Fibroblast of upper back skin (primary cell): ENCODE results near the gene CNGA4.

ENCODE experiments used
- DNase-seq: peaks from one replicate; pipeline ENCODE4 v3.0.0-alpha.2; 2013

Gene CNGA4

GRCh38 chr11:6238902-6239301 is at the start of gene CNGA4:
Gene CNGA4, plus strand, starts transcription at chr11:6239089. Its CDS starts 118 bp downstream, at chr11:6239207.
- DNase-seq: no peak

- DNase-seq: no peak
These were observed 47.1 kb upstream of the CNGA4 start for GRCh38 chr11:6191742-6192141.

- DNase-seq: no peak
These were observed 44.8 kb upstream of the CNGA4 start for GRCh38 chr11:6194065-6194581.

GRCh38 chr11:6196396-6196795 is 42.5 kb upstream of the CNGA4 start:
- no peak for DNase-seq

- peak; percentile 41 for DNase-seq
These were observed 41.3 kb upstream of the CNGA4 start for GRCh38 chr11:6197466-6198200.

- DNase-seq: no peak
These were observed 39.6 kb upstream of the CNGA4 start, which contains the start of gene OR52W1 for GRCh38 chr11:6199174-6199810. Gene OR52W1, plus strand, starts transcription at chr11:6199224. Its CDS starts 0 bp downstream, at chr11:6199224.

GRCh38 chr11:6200975-6201374 is 37.9 kb upstream of the CNGA4 start:
- no peak for DNase-seq

- peak; percentile 26 for DNase-seq
These were observed 37.4 kb upstream of the CNGA4 start for GRCh38 chr11:6201481-6201880.

GRCh38 chr11:6202041-6202440 is 36.8 kb upstream of the CNGA4 start:
- peak; percentile 61 for DNase-seq

- no peak for DNase-seq
These were observed 35.6 kb upstream of the CNGA4 start for GRCh38 chr11:6203327-6203726.

- DNase-seq: peak; percentile 11
These were observed 34.2 kb upstream of the CNGA4 start for GRCh38 chr11:6204706-6205105.

- DNase-seq: no peak
These were observed 33.5 kb upstream of the CNGA4 start, which contains the start of gene C11orf42 for GRCh38 chr11:6205366-6205765. Gene C11orf42, plus strand, starts transcription at chr11:6205557. Its CDS starts 59 bp downstream, at chr11:6205616.

- peak; percentile 7 for DNase-seq
These were observed 32.3 kb upstream of the CNGA4 start for GRCh38 chr11:6206456-6207180.

- DNase-seq: no peak
These were observed 29.1 kb upstream of the CNGA4 start for GRCh38 chr11:6209801-6210200.

GRCh38 chr11:6210274-6210955 is 28.5 kb upstream of the CNGA4 start:
- peak; percentile 57 for DNase-seq

- DNase-seq: no peak
These were observed 24.4 kb upstream of the CNGA4 start for GRCh38 chr11:6214530-6214929.

GRCh38 chr11:6216501-6216900 is 22.4 kb upstream of the CNGA4 start:
- no peak for DNase-seq

- DNase-seq: no peak
These were observed 21.2 kb upstream of the CNGA4 start for GRCh38 chr11:6217722-6218121.

- peak; percentile 85 for DNase-seq
These were observed 19.5 kb upstream of the CNGA4 start for GRCh38 chr11:6219359-6219758.

- DNase-seq: no peak
These were observed 15.0 kb upstream of the CNGA4 start for GRCh38 chr11:6223854-6224253.

GRCh38 chr11:6224421-6224820 is 14.5 kb upstream of the CNGA4 start:
- DNase-seq: no peak

- DNase-seq: no peak
These were observed 13.9 kb upstream of the CNGA4 start for GRCh38 chr11:6225024-6225423.

GRCh38 chr11:6225896-6226295 is 13.0 kb upstream of the CNGA4 start:
- DNase-seq: no peak
